HUES48 (cell line): ENCODE measurements around the gene SIX5.
A peak's percentile ranks its signal among the peaks of the same experiment; 100 is the strongest.
"Not testable (repeated sequence)": the region's sequence is repeated elsewhere in the genome, so short reads cannot be mapped to it uniquely, and the experiment has no call there.

Source experiments
- H3K27ac ChIP-seq: one replicate; pipeline ENCODE4 v1.7.0; 2013; ENCODE audit warnings: low read depth, low read length, inconsistent platforms
- H3K27me3 ChIP-seq: 2 replicates; pipeline ENCODE4 v1.6.1; 2013; ENCODE audit warnings: mild to moderate bottlenecking, low read length; ENCODE audit not compliant: control insufficient read depth, insufficient read depth
- H3K36me3 ChIP-seq: 2 replicates; pipeline ENCODE4 v1.6.1; 2013; ENCODE audit warnings: low read length; ENCODE audit not compliant: control insufficient read depth, insufficient read depth
- H3K4me1 ChIP-seq: 2 replicates; pipeline ENCODE4 v1.6.1; 2013; ENCODE audit warnings: mild to moderate bottlenecking, low read length; ENCODE audit not compliant: control insufficient read depth, insufficient read depth
- H3K4me3 ChIP-seq: 2 replicates; pipeline ENCODE4 v1.5.1; 2013; ENCODE audit warnings: mild to moderate bottlenecking, low read depth, low read length
- H3K9ac ChIP-seq: 2 replicates; pipeline ENCODE4 v1.6.1; 2013; ENCODE audit warnings: mild to moderate bottlenecking, low read depth, low read length, moderate library complexity
- H3K9me3 ChIP-seq: 2 replicates; pipeline ENCODE4 v1.6.1; 2013; ENCODE audit warnings: low read length; ENCODE audit not compliant: control insufficient read depth, insufficient read depth

SIX5 gene

GRCh38 chr19:45752639-45753038 is 16.4 kb downstream of the SIX5 start:
- H3K4me3 ChIP-seq: no peak overlapping the region
- no peaks in the 10 kb centered on the region for H3K36me3 ChIP-seq
- 0 out of 2 replicates have a peak, but pooled peaks cover 3% of the 10 kb centered on the region for H3K4me1 ChIP-seq
- no peaks in the 10 kb centered on the region for H3K9me3 ChIP-seq
- no peak overlapping the region for H3K27ac ChIP-seq
- H3K27me3 ChIP-seq: peaks cover 3% of the 10 kb centered on the region; the same call in 1 of the 2 replicates
- H3K9ac ChIP-seq: no peak overlapping the region

GRCh38 chr19:45751483-45751882 is 17.6 kb downstream of the SIX5 start:
- not testable (repeated sequence) for H3K9me3 ChIP-seq, H3K4me3 ChIP-seq, H3K27ac ChIP-seq

GRCh38 chr19:45747513-45747912 is 21.5 kb downstream of the SIX5 start:
- H3K36me3 ChIP-seq: no peaks in the 10 kb centered on the region
- no peak overlapping the region for H3K27ac ChIP-seq
- H3K9ac ChIP-seq: no peak overlapping the region
- H3K27me3 ChIP-seq: no peaks in the 10 kb centered on the region
- H3K9me3 ChIP-seq: no peaks in the 10 kb centered on the region
- H3K4me1 ChIP-seq: no peaks in the 10 kb centered on the region
- no peak overlapping the region for H3K4me3 ChIP-seq

More at GRCh38 chr19:45751483-45751882, 17.6 kb downstream of the SIX5 start:
- H3K36me3 ChIP-seq, H3K27me3 ChIP-seq, H3K4me1 ChIP-seq, H3K9ac ChIP-seq: not testable (repeated sequence)

- H3K27me3 ChIP-seq: no peaks in the 10 kb centered on the region
- no peaks in the 10 kb centered on the region for H3K9me3 ChIP-seq
- H3K36me3 ChIP-seq: no peaks in the 10 kb centered on the region
- no peak overlapping the region for H3K9ac ChIP-seq
- H3K27ac ChIP-seq: no peak overlapping the region
- no peak overlapping the region for H3K4me3 ChIP-seq
- no peaks in the 10 kb centered on the region for H3K4me1 ChIP-seq
Measured at GRCh38 chr19:45746866-45747265, 22.2 kb downstream of the SIX5 start.

- Histone ChIP-seq H3K27me3 (no peaks in the 10 kb centered on the region), H3K9ac (no peak overlapping the region), H3K4me1 (no peaks in the 10 kb centered on the region), H3K27ac (no peak overlapping the region), H3K9me3 (no peaks in the 10 kb centered on the region), H3K36me3 (no peaks in the 10 kb centered on the region), H3K4me3 (no peak overlapping the region)
Measured at GRCh38 chr19:45745606-45746005, 23.4 kb downstream of the SIX5 start.

GRCh38 chr19:45742969-45743368 is 26.1 kb downstream of the SIX5 start:
- Histone ChIP-seq H3K27ac (no peak overlapping the region), H3K9me3 (no peaks in the 10 kb centered on the region)

GRCh38 chr19:45739498-45740439 is 29.3 kb downstream of the SIX5 start:
- H3K9me3 ChIP-seq: no peaks in the 10 kb centered on the region
- H3K9ac ChIP-seq: no peak overlapping the region

More at GRCh38 chr19:45742969-45743368, 26.1 kb downstream of the SIX5 start:
- H3K4me3 ChIP-seq: no peak overlapping the region
- no peaks in the 10 kb centered on the region for H3K36me3 ChIP-seq
- H3K4me1 ChIP-seq: no peaks in the 10 kb centered on the region
- H3K27me3 ChIP-seq: no peaks in the 10 kb centered on the region
- no peak overlapping the region for H3K9ac ChIP-seq

GRCh38 chr19:45733160-45733810 is 35.8 kb downstream of the SIX5 start, which contains the start of gene MEIOSIN:
MEIOSIN (plus strand) TSS chr19:45733439; CDS start chr19:45735377, 1,938 bp downstream.
- H3K4me3 ChIP-seq: no peak within 1 kb of the TSS
- peaks cover 7% of the 10 kb centered on the region for H3K4me1 ChIP-seq
- H3K9ac ChIP-seq: no peak within 1 kb of the TSS
- no peaks in the 10 kb centered on the region for H3K9me3 ChIP-seq
- no peaks in the 10 kb centered on the region for H3K36me3 ChIP-seq
- H3K27me3 ChIP-seq: no peaks in the 10 kb centered on the region
- no peak within 1 kb of the TSS for H3K27ac ChIP-seq

More at GRCh38 chr19:45739498-45740439, 29.3 kb downstream of the SIX5 start:
- Histone ChIP-seq H3K4me1 (no peaks in the 10 kb centered on the region), H3K27ac (no peak overlapping the region), H3K4me3 (no peak overlapping the region), H3K27me3 (no peaks in the 10 kb centered on the region), H3K36me3 (no peaks in the 10 kb centered on the region)

GRCh38 chr19:45730368-45731288 is 38.4 kb downstream of the SIX5 start, which contains the start of gene FBXO46:
FBXO46 (minus strand) TSS chr19:45730896; CDS start chr19:45713495, 17,401 bp downstream.
- Histone ChIP-seq H3K4me1 (peaks cover 7% of the 10 kb centered on the region), H3K9me3 (no peaks in the 10 kb centered on the region), H3K36me3 (no peaks in the 10 kb centered on the region), H3K27ac (peak within 1 kb of the TSS; percentile 44), H3K9ac (peak within 1 kb of the TSS; percentile 50), H3K27me3 (no peaks in the 10 kb centered on the region), H3K4me3 (peak within 1 kb of the TSS; percentile 74)

GRCh38 chr19:45729800-45730290 is 39.2 kb downstream of the SIX5 start:
- Histone ChIP-seq H3K4me3 (peak overlapping the region; percentile 74), H3K36me3 (no peaks in the 10 kb centered on the region), H3K27ac (peak overlapping the region; percentile 44), H3K4me1 (peaks cover 7% of the 10 kb centered on the region), H3K9ac (peak overlapping the region; percentile 50), H3K9me3 (no peaks in the 10 kb centered on the region), H3K27me3 (no peaks in the 10 kb centered on the region)
